K562 (cell line): ENCODE measurements around the gene PPT2. TPM values are rescaled to one million over a fixed set of nuclear protein-coding genes. Genes with fewer than 3 reads are reported as not detected.

Experiments used
- CBFB ChIP-seq: sonication (generic); formaldehyde crosslinking; IDR thresholded peaks from 2 replicates; pipeline ENCODE4 v1.4.0; 2020; ENCODE audit warnings: mild to moderate bottlenecking, missing genetic modification reagents
- FOXA1 ChIP-seq: fragments of 450-650 bp; IDR thresholded peaks from 2 replicates; pipeline ENCODE4 v1.6.1; 2016; ENCODE audit warnings: mild to moderate bottlenecking, borderline replicate concordance
- FOXO4 ChIP-seq: fragments of 450-650 bp; formaldehyde crosslinking; IDR thresholded peaks from 2 replicates; pipeline ENCODE4 v1.4.0; 2020; ENCODE audit warnings: mild to moderate bottlenecking, moderate library complexity
- IRF2 ChIP-seq: sonication (generic); formaldehyde crosslinking; IDR thresholded peaks from 2 replicates; pipeline ENCODE4 v1.8.1; 2022; ENCODE audit warnings: mild to moderate bottlenecking, missing genetic modification reagents
- IRF9 ChIP-seq: fragments of 450-650 bp; IDR thresholded peaks from 2 replicates; pipeline ENCODE4 v1.6.1; 2016; ENCODE audit warnings: missing biosample characterization, missing genetic modification characterization
- LCOR ChIP-seq: sonication (generic); formaldehyde crosslinking; IDR thresholded peaks from 2 replicates; pipeline ENCODE4 v1.8.0; 2022; ENCODE audit warnings: mild to moderate bottlenecking, missing genetic modification reagents
- POU5F1 ChIP-seq: fragments of 150-350 bp; IDR thresholded peaks from 2 replicates; pipeline ENCODE4 v1.6.1; 2014; ENCODE audit warnings: borderline replicate concordance, low read length, low read depth, mild to moderate bottlenecking; ENCODE audit not compliant: partially characterized antibody
- PTRF ChIP-seq: fragments of 450-650 bp; IDR thresholded peaks from 2 replicates; pipeline ENCODE4 v1.6.1; 2016; ENCODE audit warnings: mild to moderate bottlenecking, missing genetic modification characterization, missing compliant biosample characterization
- RB1 ChIP-seq: fragments of 450-650 bp; IDR thresholded peaks from 2 replicates; pipeline ENCODE4 v1.6.1; 2017; ENCODE audit warnings: low read depth, mild to moderate bottlenecking
- SMAD4 ChIP-seq: fragments of 250-450 bp; sonication (Bioruptor Pico); conservative IDR thresholded peaks from 2 replicates; pipeline ENCODE4 v1.8.0; 2021; ENCODE audit warnings: inconsistent platforms, mild to moderate bottlenecking, moderate library complexity
- TAF7 ChIP-seq: fragments of 450-650 bp; IDR thresholded peaks from 2 replicates; pipeline ENCODE4 v1.6.1; 2016; ENCODE audit warnings: missing genetic modification characterization, missing compliant biosample characterization
- USF2 ChIP-seq: sonication (generic); formaldehyde crosslinking; IDR thresholded peaks from 2 replicates; pipeline ENCODE4 v1.5.0; 2020; ENCODE audit warnings: missing genetic modification reagents
- ZNF143 ChIP-seq: sonication (generic); formaldehyde crosslinking; IDR thresholded peaks from 2 replicates; pipeline ENCODE4 v1.9.0; 2022; ENCODE audit warnings: mild to moderate bottlenecking, missing genetic modification reagents
- ZNF175 ChIP-seq: fragments of 200-800 bp; sonication (Bioruptor generic); IDR thresholded peaks from 2 replicates; pipeline ENCODE4 v1.6.1; 2016; ENCODE audit warnings: low read depth, mild to moderate bottlenecking, missing genetic modification characterization, missing compliant biosample characterization
- ZNF398 ChIP-seq: fragments of 250-450 bp; sonication (Bioruptor Pico); IDR thresholded peaks from 2 replicates; pipeline ENCODE4 v1.8.0; 2021; ENCODE audit warnings: moderate library complexity, mild to moderate bottlenecking, inconsistent platforms
- ZNF57 ChIP-seq: fragments of 450-650 bp; formaldehyde crosslinking; IDR thresholded peaks from 2 replicates; pipeline ENCODE4 v1.4.0; 2020; ENCODE audit warnings: mild to moderate bottlenecking, moderate library complexity
- ZNF609 ChIP-seq: sonication (generic); formaldehyde crosslinking; IDR thresholded peaks from 2 replicates; pipeline ENCODE4 v1.8.1; 2023; ENCODE audit warnings: missing genetic modification reagents, mild to moderate bottlenecking, borderline replicate concordance
- polyA plus RNA-seq, 8 experiments: library from polyadenylated mRNA; depleted of rRNA in 4 of 8; stranded (reverse) in 5 of 8; unstranded in 3 of 8; fragments of >200 nt; fragmentation: Nextera tagmentation in 2 of 8; fragmentation: Illumina TruSeq in 1 of 8; extraction: Ambion mirVana in 2 of 8; extraction: Trizol in 1 of 8; gene quantifications; 2 replicates each; pipeline versions ENCODE4 v1.2.1 to v1.2.3, GENCODE V29; 2011 to 2014; ENCODE audit warnings: inconsistent platforms in 1 of 8, missing spikeins in 1 of 8
- total RNA-seq, 7 experiments: library from RNA; depleted of rRNA in 6 of 7; stranded (reverse); fragments of >200 nt in 6 of 7; fragmentation: Illumina TruSeq in 2 of 7; extraction: Trizol in 2 of 7; gene quantifications; 2 replicates each; pipeline versions ENCODE4 v1.2.1 to v1.2.3, GENCODE V29; 2011 to 2021; ENCODE audit warnings: low replicate concordance in 1 of 7

The PPT2 gene
- total and polyA plus RNA-seq, 9 of the 15 experiments (the other 6 are each of a cell fraction or from before 2014, with no cell fraction given) = 27.4 to 98.8 (median 69.9) TPM

- TF ChIP-seq IRF9 (tag) (no peak), CBFB (CRISPR knock-in tag) (no peak), LCOR (CRISPR knock-in tag) (no peak; the same call in 1 of the 2 replicates), SMAD4 (CRISPR knock-in tag) (no peak), ZNF143 (CRISPR knock-in tag) (no peak), TAF7 (no peak), ZNF609 (CRISPR knock-in tag) (no peak), ZNF175 (CRISPR knock-in tag) (no peak), RB1 (no peak; the same call in 1 of the 2 replicates), POU5F1 (no peak), ZNF398 (CRISPR knock-in tag) (no peak), FOXO4 (CRISPR knock-in tag) (no peak), IRF2 (no peak), PTRF (no peak), USF2 (CRISPR knock-in tag) (no peak), FOXA1 (no peak), ZNF57 (no peak)
Measured at GRCh38 chr6:32177788-32178546, 24.0 kb downstream of the PPT2 start, which contains the start of gene RNF5 (continued).
